Stimulated activated CD4-positive, alpha-beta T cell treated with anti-CD3 and anti-CD28 coated beads, Interleukin-2, amount 100 ng/mL, for 48 hours (primary cell): ENCODE measurements around the gene LYRM4.

Experiments used
- DNase-seq, 2 donors: peaks; one replicate each; pipeline ENCODE4 v3.0.0-alpha.2; 2020

The LYRM4 gene

GRCh38 chr6:5203546-5203945, 57.2 kb downstream of the LYRM4 start:
- DNase-seq = no peak

- DNase-seq = no peak
These were observed 57.8 kb downstream of the LYRM4 start for GRCh38 chr6:5202941-5203340.

GRCh38 chr6:5202206-5202605, 58.5 kb downstream of the LYRM4 start:
- DNase-seq = no peak

- DNase-seq = no peak
These were observed 59.5 kb downstream of the LYRM4 start for GRCh38 chr6:5201271-5201670.

- DNase-seq = no peak
These were observed 61.0 kb downstream of the LYRM4 start for GRCh38 chr6:5199702-5200101.

- no peak for DNase-seq
These were observed 61.5 kb downstream of the LYRM4 start for GRCh38 chr6:5199283-5199682.

GRCh38 chr6:5197084-5197483, 63.7 kb downstream of the LYRM4 start:
- no peak for DNase-seq

GRCh38 chr6:5192135-5192794, 68.5 kb downstream of the LYRM4 start:
- DNase-seq = no peak

- DNase-seq = no peak
These were observed 69.0 kb downstream of the LYRM4 start for GRCh38 chr6:5191722-5192121.

GRCh38 chr6:5191222-5191621, 69.5 kb downstream of the LYRM4 start:
- no peak for DNase-seq

- DNase-seq = no peak
These were observed 70.2 kb downstream of the LYRM4 start for GRCh38 chr6:5190507-5190906.

- no peak for DNase-seq
These were observed 72.1 kb downstream of the LYRM4 start for GRCh38 chr6:5188646-5189045.

- no peak for DNase-seq
These were observed 75.9 kb downstream of the LYRM4 start for GRCh38 chr6:5184878-5185277.

- no peak for DNase-seq
These were observed 76.5 kb downstream of the LYRM4 start for GRCh38 chr6:5184218-5184617.

- no peak for DNase-seq
These were observed 79.0 kb downstream of the LYRM4 start for GRCh38 chr6:5181510-5182317.

- no peak for DNase-seq
These were observed 80.1 kb downstream of the LYRM4 start for GRCh38 chr6:5180636-5181035.

GRCh38 chr6:5179917-5180316, 80.8 kb downstream of the LYRM4 start:
- DNase-seq = no peak

- DNase-seq = no peak
These were observed 81.9 kb downstream of the LYRM4 start for GRCh38 chr6:5178806-5179205.

GRCh38 chr6:5175635-5176034, 85.1 kb downstream of the LYRM4 start:
- no peak for DNase-seq

GRCh38 chr6:5174756-5175549, 85.8 kb downstream of the LYRM4 start:
- DNase-seq = no peak

- DNase-seq = peak; percentile 26 to 30
These were observed 86.5 kb downstream of the LYRM4 start for GRCh38 chr6:5174244-5174643.

GRCh38 chr6:5173810-5174209, 86.9 kb downstream of the LYRM4 start:
- no peak for DNase-seq

- no peak for DNase-seq
These were observed 87.8 kb downstream of the LYRM4 start for GRCh38 chr6:5172897-5173474.
